AG04450 (cell line): ENCODE results near the gene PREX1. TPM values are rescaled to one million over a fixed set of nuclear protein-coding genes. Genes with fewer than 3 reads are reported as not detected.

Experiments
- CTCF ChIA-PET: fragments of 300-600, 350-600 bp; formaldehyde crosslinking; extraction: SDS; loops from one replicate; lab custom pipeline; 2022; ENCODE audit warnings: antibody characterized with exemption, inconsistent platforms; lab: Charles Lee
- POLR2A ChIA-PET: fragments of 350-600 bp; formaldehyde crosslinking; extraction: SDS; loops from one replicate; lab custom pipeline; 2021; ENCODE audit warnings: antibody characterized with exemption, inconsistent platforms; lab: Yijun Ruan, JAX
- DNase-seq: peaks from one replicate; pipeline ENCODE4 v3.0.0-alpha.2; 2011; ENCODE audit warnings: low read depth, low spot score
- H3K27ac ChIP-seq: one replicate; pipeline ENCODE4 v1.5.1; 2012; ENCODE audit warnings: low read depth, low read length, control low read depth
- H3K27me3 ChIP-seq: one replicate; pipeline ENCODE4 v1.6.0; 2012; ENCODE audit warnings: low read length; ENCODE audit not compliant: control insufficient read depth, insufficient read depth
- H3K4me3 ChIP-seq: 2 replicates; pipeline ENCODE4 v1.5.1; 2011; ENCODE audit warnings: mild to moderate bottlenecking, low read depth, low read length, control low read depth
- H3K9me3 ChIP-seq: 2 replicates; pipeline ENCODE4 v1.5.1; 2012; ENCODE audit warnings: low read length; ENCODE audit not compliant: control insufficient read depth, insufficient read depth
- polyA plus RNA-seq: library from polyadenylated mRNA; depleted of rRNA; stranded (reverse); fragments of >200 nt; gene quantifications from 2 replicates; pipeline ENCODE4 v1.2.3, GENCODE V29; 2011
- TF ChIP-seq, protein P1 (sequence below): IDR thresholded peaks from 2 replicates; pipeline ENCODE4 v1.5.1; 2011; ENCODE audit warnings: low read depth, low read length, control low read depth, inconsistent platforms

The PREX1 gene
- polyA plus RNA-seq, 1 experiment: 0.69 TPM

DNA sequence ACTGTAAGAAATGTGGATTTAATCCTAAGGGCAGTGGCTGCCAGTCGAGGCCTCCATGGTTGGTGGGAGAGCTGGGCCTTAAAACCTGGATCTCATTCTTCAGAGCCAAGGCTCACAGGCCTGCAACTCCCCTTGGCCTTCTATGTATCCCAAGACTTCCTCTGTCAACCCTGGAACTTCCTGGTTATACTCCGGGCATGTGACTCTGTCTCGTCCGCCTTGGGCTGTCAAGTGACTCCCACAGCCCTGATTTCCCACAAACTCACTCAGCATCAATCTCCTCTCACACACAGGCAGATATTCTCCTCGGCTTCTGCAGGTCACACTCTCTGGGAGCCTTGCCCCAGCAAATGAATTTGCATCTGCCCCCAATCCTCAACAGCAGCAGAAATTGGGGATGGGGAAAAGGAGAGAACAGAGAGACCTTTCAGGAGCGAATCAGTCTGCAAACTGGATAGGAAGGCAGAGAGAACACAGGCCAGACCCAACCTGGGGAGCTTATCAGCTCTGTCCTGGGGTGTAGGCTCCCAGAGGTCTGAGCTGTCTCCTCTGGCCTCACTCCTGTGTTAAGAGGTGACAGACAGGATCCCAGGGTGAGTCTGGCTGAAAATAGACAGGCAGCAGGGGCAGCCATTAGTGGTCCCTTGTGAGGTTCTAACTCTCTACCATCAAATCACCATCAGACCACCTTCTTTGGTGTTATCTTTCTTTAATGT, 30.4 kb upstream of the PREX1 start:
- POLR2A ChIA-PET: no interaction called here
- peaks cover 8% of the 10 kb centered on the region for H3K27me3 ChIP-seq
- CTCF ChIA-PET: no interaction called here

DNA sequence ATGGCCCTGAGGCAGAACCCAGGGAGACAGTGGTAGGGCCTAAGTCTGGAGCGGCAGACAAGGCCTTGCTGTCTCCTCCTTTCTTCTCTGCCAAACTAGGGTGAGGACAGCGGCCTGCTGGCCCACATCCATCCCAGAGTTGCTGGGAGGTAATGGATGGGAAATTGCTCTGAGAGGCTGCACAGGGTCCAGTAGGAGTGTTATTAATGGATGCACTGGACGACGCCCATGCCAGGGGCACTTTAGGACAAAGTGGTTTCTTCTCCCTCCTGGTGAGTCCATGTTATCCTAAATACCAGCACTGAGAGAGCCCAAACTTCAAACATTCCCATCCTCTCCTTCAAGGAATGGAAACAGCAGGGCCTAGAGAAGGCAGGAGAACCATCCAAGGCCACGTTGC, 28.3 kb upstream of the PREX1 start:
- CTCF ChIA-PET: no interaction called here

More for the DNA sequence above, 30.4 kb upstream of the PREX1 start:
- Histone ChIP-seq H3K27ac (no peak overlapping the region), H3K9me3 (no peaks in the 10 kb centered on the region), H3K4me3 (no peak overlapping the region)
- no peak for DNase-seq
- TF ChIP-seq, protein P1, sequence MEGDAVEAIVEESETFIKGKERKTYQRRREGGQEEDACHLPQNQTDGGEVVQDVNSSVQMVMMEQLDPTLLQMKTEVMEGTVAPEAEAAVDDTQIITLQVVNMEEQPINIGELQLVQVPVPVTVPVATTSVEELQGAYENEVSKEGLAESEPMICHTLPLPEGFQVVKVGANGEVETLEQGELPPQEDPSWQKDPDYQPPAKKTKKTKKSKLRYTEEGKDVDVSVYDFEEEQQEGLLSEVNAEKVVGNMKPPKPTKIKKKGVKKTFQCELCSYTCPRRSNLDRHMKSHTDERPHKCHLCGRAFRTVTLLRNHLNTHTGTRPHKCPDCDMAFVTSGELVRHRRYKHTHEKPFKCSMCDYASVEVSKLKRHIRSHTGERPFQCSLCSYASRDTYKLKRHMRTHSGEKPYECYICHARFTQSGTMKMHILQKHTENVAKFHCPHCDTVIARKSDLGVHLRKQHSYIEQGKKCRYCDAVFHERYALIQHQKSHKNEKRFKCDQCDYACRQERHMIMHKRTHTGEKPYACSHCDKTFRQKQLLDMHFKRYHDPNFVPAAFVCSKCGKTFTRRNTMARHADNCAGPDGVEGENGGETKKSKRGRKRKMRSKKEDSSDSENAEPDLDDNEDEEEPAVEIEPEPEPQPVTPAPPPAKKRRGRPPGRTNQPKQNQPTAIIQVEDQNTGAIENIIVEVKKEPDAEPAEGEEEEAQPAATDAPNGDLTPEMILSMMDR: no peak

DNA sequence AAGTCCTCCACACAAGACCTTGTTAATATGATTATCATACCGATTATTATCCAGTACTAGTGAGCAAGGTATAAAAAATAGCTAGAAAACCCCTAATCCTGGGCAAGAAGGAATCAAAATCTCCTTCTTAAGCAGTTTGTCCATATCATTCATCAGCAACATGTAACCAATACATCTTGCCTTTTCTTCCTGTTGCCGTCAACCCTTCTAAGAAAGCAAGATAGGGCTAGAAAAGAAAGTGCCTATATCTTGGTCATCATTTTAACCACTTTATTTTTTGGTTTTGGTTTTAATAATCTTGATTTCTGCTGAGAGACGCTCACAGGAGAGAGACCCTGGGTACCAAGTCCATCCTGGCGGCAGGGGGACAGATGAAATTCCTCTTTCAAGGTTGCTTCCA, 27.2 kb upstream of the PREX1 start:
- Histone ChIP-seq H3K27me3 (peaks cover 3% of the 10 kb centered on the region), H3K9me3 (no peaks in the 10 kb centered on the region), H3K4me3 (no peak overlapping the region), H3K27ac (no peak overlapping the region)
- POLR2A ChIA-PET: no interaction called here
- TF ChIP-seq, protein P1: no peak
- CTCF ChIA-PET: interaction anchor here (1.7 kb wide), 1 partner anchor 198 kb away, joined by 11 read pairs; no protein-coding TSS in a partner anchor
- DNase-seq: no peak

More for the DNA sequence above, 28.3 kb upstream of the PREX1 start:
- Histone ChIP-seq H3K9me3 (no peaks in the 10 kb centered on the region), H3K27me3 (peaks cover 7% of the 10 kb centered on the region), H3K4me3 (no peak overlapping the region), H3K27ac (no peak overlapping the region)
- POLR2A ChIA-PET: no interaction called here
- TF ChIP-seq, protein P1: no peak
- no peak for DNase-seq

DNA sequence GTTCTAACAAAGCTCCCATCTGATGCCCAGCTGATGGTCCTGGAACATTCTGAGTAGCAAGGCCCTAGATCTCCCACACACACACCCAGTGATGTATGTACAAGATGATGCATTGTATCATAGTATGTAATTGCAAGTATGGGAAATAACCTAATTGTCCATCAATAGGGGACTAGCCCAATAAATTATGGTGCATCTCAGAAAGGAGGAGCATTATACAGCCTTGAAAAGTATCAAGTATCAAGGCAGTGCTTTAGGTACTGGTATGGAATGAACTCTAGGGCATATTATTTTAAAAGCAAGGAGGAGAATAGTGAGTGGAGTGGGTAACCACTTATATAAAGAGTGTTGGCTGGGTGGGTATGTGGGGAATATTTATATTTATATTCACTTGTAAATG, 24.8 kb upstream of the PREX1 start:
- TF ChIP-seq, protein P1: no peak
- H3K27ac ChIP-seq: no peak overlapping the region
- ChIA-PET POLR2A (no interaction called here), CTCF (no interaction called here)
- peaks cover 4% of the 10 kb centered on the region for H3K27me3 ChIP-seq
- no peak for DNase-seq
- H3K9me3 ChIP-seq: no peaks in the 10 kb centered on the region
- no peak overlapping the region for H3K4me3 ChIP-seq

DNA sequence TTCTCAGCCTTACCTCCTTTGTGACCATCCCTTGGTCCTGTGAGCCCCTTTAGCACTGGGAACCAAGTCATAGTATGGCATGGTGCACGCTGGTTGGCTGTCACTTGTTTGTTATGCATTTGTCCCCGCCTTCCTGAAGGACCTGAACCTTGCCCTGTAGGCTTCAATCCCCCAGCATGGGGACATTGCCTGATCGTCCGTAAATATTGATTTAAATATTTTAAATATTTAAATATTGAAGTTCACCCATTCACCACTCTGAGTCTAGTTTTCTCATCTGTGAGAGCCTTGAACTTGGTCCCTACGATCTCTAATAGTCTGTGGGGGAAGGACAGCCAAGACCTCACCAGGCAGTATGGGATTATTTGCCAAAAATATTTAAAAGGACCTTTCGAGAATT, 23.8 kb upstream of the PREX1 start:
- DNase-seq: no peak
- H3K9me3 ChIP-seq: no peaks in the 10 kb centered on the region
- POLR2A ChIA-PET: no interaction called here
- peaks cover 4% of the 10 kb centered on the region for H3K27me3 ChIP-seq
- no peak overlapping the region for H3K4me3 ChIP-seq
- CTCF ChIA-PET: no interaction called here
- H3K27ac ChIP-seq: no peak overlapping the region
- TF ChIP-seq, protein P1: no peak
